ENCODE measurements around the gene CGNL1. TPM values are rescaled to one million over a fixed set of nuclear protein-coding genes. Genes with fewer than 3 reads are reported as not detected.

Gene CGNL1
- total RNA-seq, 2 experiments from 2014 or later, result not detected

DNA sequence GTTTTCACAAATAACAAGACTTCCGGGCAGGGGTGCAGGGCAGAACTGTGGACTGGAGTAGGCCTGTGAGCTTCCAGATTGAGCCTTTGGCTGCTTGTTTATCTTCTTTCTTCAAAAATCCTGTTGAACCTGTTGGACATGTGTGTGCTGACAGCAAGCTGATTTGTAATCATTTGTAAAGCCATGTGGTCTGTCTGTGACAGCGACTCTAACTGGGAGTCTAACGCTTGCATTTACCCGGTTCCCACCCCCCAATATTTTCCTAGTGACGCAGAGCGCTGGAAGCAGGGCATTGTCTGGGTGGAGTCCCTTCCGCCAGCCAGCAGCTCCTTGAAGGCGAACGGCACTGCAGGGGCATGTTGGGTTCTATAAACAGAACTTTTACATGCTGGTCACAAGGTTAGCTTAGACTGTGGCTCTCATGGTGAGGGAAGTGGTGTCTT, 129.7 kb downstream of the CGNL1 start:
- ChIA-PET CTCF (interaction anchor here (1.7 kb wide), 1 partner anchor 22 kb away, joined by 5 read pairs; no protein-coding TSS in a partner anchor), POLR2A (no interaction called here)
- no peak overlapping the region for H3K27ac Mint-ChIP-seq
- no peaks in the 10 kb centered on the region for H3K4me1 Mint-ChIP-seq (ENCODE audit: low read depth)
- no peak overlapping the region for H3K4me3 Mint-ChIP-seq
- H3K27me3 Mint-ChIP-seq (ENCODE audit: low read depth), result no peaks in the 10 kb centered on the region
- DNase-seq (peak; percentile 1), ATAC-seq (no peak)
- H3K36me3 Mint-ChIP-seq (ENCODE audit: low read depth), result no peaks in the 10 kb centered on the region
- H3K9me3 Mint-ChIP-seq (ENCODE audit: insufficient read depth), result no peaks in the 10 kb centered on the region

DNA sequence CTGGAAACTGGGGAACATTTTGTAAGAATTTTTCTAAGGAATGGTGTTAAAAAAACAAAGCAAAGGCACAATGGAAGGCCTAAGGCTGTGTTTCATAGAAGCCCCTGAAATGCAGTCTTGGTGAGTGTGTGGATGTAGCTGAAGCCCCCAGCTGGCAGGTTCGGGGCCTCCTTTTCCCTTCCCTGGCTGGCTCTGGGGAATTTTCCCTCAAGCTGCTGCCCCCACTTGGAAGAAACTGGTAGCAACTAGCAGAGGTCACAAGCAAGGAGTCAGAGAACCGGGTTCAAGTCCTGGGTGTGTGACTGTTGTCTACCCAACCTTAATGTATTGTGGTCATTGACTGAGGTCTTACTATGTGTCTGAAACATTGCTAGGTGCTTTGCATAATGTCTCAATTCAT, 130.1 kb downstream of the CGNL1 start:
- H3K27me3 Mint-ChIP-seq (ENCODE audit: low read depth), result no peaks in the 10 kb centered on the region
- no peak overlapping the region for H3K4me3 Mint-ChIP-seq

DNA sequence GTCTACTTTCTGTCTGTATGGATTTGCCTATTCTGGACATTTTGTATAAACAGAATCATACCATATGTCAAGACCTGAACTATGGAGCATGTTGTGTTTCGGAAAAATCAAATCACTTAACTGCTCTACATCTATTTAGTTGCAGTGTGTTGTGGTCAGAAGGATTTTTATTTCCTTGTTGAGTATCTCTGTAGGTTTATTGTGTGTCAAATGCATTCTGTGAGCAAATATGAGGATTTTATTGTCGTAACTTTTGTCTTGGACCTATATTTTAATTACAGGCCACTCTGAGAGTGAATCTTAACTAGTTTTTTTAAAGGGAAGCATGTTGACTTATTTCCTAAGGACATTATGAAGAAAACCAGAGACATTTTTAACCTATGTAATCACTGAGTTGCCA, 130.8 kb downstream of the CGNL1 start:
- Mint-ChIP-seq H3K36me3 (ENCODE audit: low read depth) (no peaks in the 10 kb centered on the region), H3K4me1 (ENCODE audit: low read depth) (no peaks in the 10 kb centered on the region), H3K9me3 (ENCODE audit: insufficient read depth) (no peaks in the 10 kb centered on the region), H3K27ac (no peak overlapping the region), H3K27me3 (ENCODE audit: low read depth) (no peaks in the 10 kb centered on the region), H3K4me3 (no peak overlapping the region)
- ATAC-seq, result no peak
- ChIA-PET POLR2A (no interaction called here), CTCF (no interaction called here)
- no peak for DNase-seq

More for the DNA sequence above, 130.1 kb downstream of the CGNL1 start:
- DNase-seq (no peak), ATAC-seq (no peak)
- no peak overlapping the region for H3K27ac Mint-ChIP-seq
- no peaks in the 10 kb centered on the region for H3K36me3 Mint-ChIP-seq (ENCODE audit: low read depth)
- H3K4me1 Mint-ChIP-seq (ENCODE audit: low read depth), result no peaks in the 10 kb centered on the region
- POLR2A ChIA-PET, result no interaction called here
- CTCF ChIA-PET, result interaction anchor here (1.7 kb wide), 1 partner anchor 21 kb away, joined by 5 read pairs; no protein-coding TSS in a partner anchor
- H3K9me3 Mint-ChIP-seq (ENCODE audit: insufficient read depth), result no peaks in the 10 kb centered on the region

DNA sequence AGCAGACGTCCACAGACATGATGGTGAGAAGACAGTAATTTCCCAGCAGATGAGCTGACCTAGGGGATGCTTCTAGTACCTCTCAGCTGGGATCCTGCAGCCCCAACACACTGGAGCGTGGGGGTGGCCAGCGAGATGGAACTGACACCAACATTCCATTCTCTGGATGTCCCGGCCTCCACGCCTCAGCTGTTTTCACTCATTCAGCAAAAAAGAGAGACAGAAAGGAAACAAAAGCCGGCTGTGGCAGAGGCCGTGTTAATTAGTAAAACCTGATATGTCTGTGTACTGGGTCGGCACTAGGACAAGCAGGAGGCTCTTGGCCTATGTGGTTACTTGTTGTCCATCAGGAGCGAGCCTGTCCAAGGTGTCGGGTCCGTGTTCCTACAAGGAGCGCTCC, 132.8 kb downstream of the CGNL1 start:
- H3K27ac Mint-ChIP-seq, result no peak overlapping the region
- CTCF ChIA-PET, result no interaction called here
- H3K27me3 Mint-ChIP-seq (ENCODE audit: low read depth), result peaks cover 5% of the 10 kb centered on the region
- no peak for ATAC-seq
- POLR2A ChIA-PET, result no interaction called here
- H3K9me3 Mint-ChIP-seq (ENCODE audit: insufficient read depth), result no peaks in the 10 kb centered on the region
- no peaks in the 10 kb centered on the region for H3K36me3 Mint-ChIP-seq (ENCODE audit: low read depth)
- H3K4me1 Mint-ChIP-seq (ENCODE audit: low read depth), result no peaks in the 10 kb centered on the region
- DNase-seq, result no peak
- H3K4me3 Mint-ChIP-seq, result no peak overlapping the region

DNA sequence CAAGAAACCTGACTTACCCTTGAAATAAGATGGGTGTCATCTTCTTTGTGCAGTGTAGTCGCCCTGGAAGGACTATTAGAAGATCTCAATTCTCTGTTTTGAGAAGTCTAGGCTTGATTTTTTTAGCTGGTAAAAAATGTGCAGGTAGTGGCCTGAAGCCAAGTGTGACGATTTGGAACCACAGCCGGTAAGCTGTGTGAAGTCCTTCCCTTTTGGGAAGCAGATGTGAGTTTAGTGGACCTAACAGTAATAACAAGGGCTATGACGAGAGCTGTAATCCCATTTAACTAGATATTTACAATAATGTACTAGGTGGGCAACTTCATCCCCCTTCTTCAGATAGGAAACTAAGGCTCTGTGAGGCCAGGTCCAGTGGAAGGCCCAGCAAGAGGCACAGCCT, 133.7 kb downstream of the CGNL1 start:
- ChIA-PET CTCF (no interaction called here), POLR2A (no interaction called here)
- H3K36me3 Mint-ChIP-seq (ENCODE audit: low read depth), result no peaks in the 10 kb centered on the region
- no peak for ATAC-seq
- no peaks in the 10 kb centered on the region for H3K9me3 Mint-ChIP-seq (ENCODE audit: insufficient read depth)
- H3K4me1 Mint-ChIP-seq (ENCODE audit: low read depth), result no peaks in the 10 kb centered on the region
- peaks cover 5% of the 10 kb centered on the region for H3K27me3 Mint-ChIP-seq (ENCODE audit: low read depth)
- H3K4me3 Mint-ChIP-seq, result no peak overlapping the region
- DNase-seq, result no peak
- no peak overlapping the region for H3K27ac Mint-ChIP-seq

DNA sequence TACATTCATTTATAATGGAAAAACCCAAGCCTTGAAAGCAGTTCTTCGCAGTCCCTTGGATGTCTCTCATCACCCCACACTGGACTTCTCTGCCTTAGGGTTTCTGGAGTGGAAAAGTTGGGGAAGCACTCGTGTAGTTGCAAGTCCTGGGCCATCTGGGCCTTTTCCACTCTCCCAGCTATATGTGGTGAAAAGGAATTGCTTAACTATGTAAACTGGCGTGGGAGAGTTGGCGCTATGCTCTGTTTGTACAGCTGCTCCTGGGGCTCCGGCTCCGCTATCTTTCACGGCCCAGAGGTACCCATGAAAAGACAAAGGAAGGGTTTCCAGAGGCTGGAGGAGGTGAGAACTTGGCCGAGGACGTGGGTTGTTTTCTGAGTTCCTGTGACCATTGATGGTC, 134.3 kb downstream of the CGNL1 start:
- H3K4me1 Mint-ChIP-seq (ENCODE audit: low read depth), result no peaks in the 10 kb centered on the region
- no peaks in the 10 kb centered on the region for H3K9me3 Mint-ChIP-seq (ENCODE audit: insufficient read depth)
- DNase-seq, result no peak
- POLR2A ChIA-PET, result no interaction called here
- peaks cover 5% of the 10 kb centered on the region for H3K27me3 Mint-ChIP-seq (ENCODE audit: low read depth)
- H3K4me3 Mint-ChIP-seq, result no peak overlapping the region
- no peak overlapping the region for H3K27ac Mint-ChIP-seq
- H3K36me3 Mint-ChIP-seq (ENCODE audit: low read depth), result no peaks in the 10 kb centered on the region
- no peak for ATAC-seq
- CTCF ChIA-PET, result no interaction called here

DNA sequence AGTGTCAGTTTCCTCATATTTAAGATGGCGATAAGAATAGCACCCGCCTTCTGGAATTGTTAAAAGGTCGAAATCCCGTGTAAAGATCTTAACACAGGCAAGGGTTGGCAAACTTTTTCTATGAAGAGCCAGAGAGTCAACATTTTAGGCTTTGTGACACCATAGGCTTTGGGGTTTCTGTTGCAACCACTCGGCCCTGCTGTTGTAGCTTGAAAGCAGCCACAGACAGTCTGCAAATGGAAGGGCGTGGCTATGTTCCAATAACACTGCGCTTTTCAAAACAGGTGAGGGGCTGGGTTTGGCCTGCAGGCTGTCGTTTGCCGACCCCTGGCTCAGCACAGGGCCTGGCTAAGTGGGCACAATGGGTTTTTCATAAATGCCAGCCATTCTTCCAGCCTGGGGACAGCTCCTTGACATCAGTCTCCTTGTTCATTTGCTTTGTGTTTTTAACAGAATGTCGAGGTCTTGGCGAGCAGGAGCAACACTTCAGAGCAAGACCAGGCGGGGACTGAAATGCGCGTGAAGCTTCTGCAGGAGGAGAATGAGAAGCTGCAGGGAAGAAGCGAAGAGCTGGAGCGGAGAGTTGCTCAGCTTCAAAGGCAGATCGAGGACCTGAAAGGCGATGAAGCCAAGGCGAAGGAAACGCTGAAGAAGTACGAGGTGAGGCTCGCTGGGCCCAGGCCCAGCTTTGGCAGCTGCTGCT, 140.2 kb downstream of the CGNL1 start:
- Mint-ChIP-seq H3K4me3 (no peak overlapping the region), H3K27ac (no peak overlapping the region), H3K9me3 (ENCODE audit: insufficient read depth) (no peaks in the 10 kb centered on the region), H3K4me1 (ENCODE audit: low read depth) (no peaks in the 10 kb centered on the region), H3K36me3 (ENCODE audit: low read depth) (no peaks in the 10 kb centered on the region), H3K27me3 (ENCODE audit: low read depth) (peaks cover 5% of the 10 kb centered on the region)
- POLR2A ChIA-PET, result no interaction called here
- DNase-seq, result no peak
- no peak for ATAC-seq
- CTCF ChIA-PET, result no interaction called here

DNA sequence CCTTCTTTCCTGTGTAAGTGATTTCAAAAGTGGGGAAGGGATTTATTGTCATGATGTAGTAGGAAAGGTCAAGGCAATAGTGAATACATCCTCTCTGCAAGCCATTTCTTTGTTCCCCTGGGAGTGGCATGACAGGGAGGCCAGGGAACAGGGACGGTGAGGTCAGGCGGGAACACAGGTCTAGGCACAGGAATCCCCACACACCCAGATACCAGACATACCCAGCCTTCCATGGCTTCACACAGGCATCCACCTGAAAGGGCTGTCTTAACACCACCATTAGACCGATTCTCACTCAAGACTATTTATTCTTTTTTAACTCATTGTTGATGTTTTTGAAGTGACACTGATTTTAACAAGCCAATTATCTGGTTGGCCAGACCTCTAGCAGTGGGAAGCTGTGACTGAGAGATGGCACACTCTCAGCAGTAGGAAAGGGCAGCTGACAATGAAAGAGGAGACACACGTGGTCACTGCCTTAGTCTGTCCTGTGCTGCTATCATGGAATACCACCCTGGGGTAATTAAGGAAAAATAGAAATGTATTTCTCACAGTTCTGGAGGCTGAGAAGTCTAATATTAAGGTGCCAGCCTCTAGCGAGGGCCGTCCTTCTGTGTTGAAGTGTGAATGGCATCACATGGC, 140.8 kb downstream of the CGNL1 start:
- no peak for ATAC-seq
- POLR2A ChIA-PET, result no interaction called here
- H3K27ac Mint-ChIP-seq, result no peak overlapping the region
- no peaks in the 10 kb centered on the region for H3K4me1 Mint-ChIP-seq (ENCODE audit: low read depth)
- H3K27me3 Mint-ChIP-seq (ENCODE audit: low read depth), result peaks cover 5% of the 10 kb centered on the region
- no peak overlapping the region for H3K4me3 Mint-ChIP-seq
- H3K9me3 Mint-ChIP-seq (ENCODE audit: insufficient read depth), result no peaks in the 10 kb centered on the region
- no peaks in the 10 kb centered on the region for H3K36me3 Mint-ChIP-seq (ENCODE audit: low read depth)
- CTCF ChIA-PET, result no interaction called here
- DNase-seq, result no peak

DNA sequence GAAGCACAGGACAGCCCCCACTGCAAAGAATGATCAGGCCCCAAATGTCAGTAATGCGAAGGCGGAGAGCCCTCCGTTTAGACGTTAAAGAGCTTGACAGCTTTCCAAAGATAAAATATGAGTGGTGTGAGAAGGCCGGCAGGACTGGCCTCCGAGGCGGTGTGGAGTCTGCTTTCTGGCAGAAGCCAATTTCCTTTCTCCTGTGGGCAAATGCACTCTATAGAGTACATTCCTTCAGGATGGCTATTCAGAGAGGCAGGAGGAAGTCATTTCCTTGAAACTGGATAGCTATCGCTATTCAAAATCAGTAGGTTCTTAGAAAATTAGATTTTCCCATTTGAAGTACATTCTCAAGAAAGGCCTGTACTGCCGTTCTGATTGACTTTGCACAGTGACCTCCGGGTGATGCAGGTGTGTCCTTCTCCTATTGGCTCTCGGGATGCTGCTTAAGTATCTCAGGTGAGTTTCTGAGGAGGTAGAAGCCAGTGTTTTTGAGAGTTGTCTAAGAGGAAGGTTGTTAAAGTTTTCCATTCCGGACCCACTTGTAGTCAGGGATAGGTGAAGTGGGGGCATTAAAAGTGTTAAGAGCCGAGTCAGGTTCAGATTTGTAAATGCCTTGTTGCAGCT, 142.6 kb downstream of the CGNL1 start:
- no peak for ATAC-seq
- no peaks in the 10 kb centered on the region for H3K9me3 Mint-ChIP-seq (ENCODE audit: insufficient read depth)
- H3K4me1 Mint-ChIP-seq (ENCODE audit: low read depth), result no peaks in the 10 kb centered on the region
- no peaks in the 10 kb centered on the region for H3K27me3 Mint-ChIP-seq (ENCODE audit: low read depth)
- H3K4me3 Mint-ChIP-seq, result no peak overlapping the region
- ChIA-PET CTCF (interaction anchor here (0.9 to 1.3 kb wide), 3 partner anchors 23 to 179 kb away, joined by 3 to 4 read pairs (median 4); no protein-coding TSS in a partner anchor), POLR2A (no interaction called here)
- H3K27ac Mint-ChIP-seq, result no peak overlapping the region
- DNase-seq, result no peak
- no peaks in the 10 kb centered on the region for H3K36me3 Mint-ChIP-seq (ENCODE audit: low read depth)

DNA sequence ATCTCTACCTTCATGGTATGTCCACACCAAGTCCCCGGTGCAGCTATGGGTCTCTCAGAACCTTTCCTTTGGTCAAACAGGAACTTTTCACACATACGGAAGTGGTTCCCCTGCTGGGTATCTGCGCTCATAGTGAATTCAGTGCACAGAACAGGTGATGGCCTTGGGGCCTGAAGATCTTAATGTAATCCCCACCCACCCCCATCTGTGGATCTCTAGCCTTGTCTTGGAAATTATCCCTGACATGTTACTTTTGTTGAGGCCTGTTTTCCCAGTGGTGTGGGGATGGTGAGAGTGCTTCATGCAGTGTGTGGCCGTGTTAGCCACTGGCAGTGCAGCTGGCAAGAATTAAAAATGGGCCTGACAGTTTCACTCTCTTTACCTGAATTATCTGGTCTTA, 143.5 kb downstream of the CGNL1 start:
- no peaks in the 10 kb centered on the region for H3K36me3 Mint-ChIP-seq (ENCODE audit: low read depth)
- no peak overlapping the region for H3K4me3 Mint-ChIP-seq
- ATAC-seq (no peak), DNase-seq (no peak)
- H3K27me3 Mint-ChIP-seq (ENCODE audit: low read depth), result no peaks in the 10 kb centered on the region
- H3K27ac Mint-ChIP-seq, result no peak overlapping the region
- ChIA-PET CTCF (interaction anchor here (1.2 to 1.3 kb wide), 2 partner anchors 40 to 180 kb away, joined by 4 read pairs; no protein-coding TSS in a partner anchor), POLR2A (interaction anchor here (0.6 kb wide), 1 partner anchor 204 kb away, joined by 4 read pairs; no protein-coding TSS in a partner anchor)
- no peaks in the 10 kb centered on the region for H3K4me1 Mint-ChIP-seq (ENCODE audit: low read depth)
- no peaks in the 10 kb centered on the region for H3K9me3 Mint-ChIP-seq (ENCODE audit: insufficient read depth)

DNA sequence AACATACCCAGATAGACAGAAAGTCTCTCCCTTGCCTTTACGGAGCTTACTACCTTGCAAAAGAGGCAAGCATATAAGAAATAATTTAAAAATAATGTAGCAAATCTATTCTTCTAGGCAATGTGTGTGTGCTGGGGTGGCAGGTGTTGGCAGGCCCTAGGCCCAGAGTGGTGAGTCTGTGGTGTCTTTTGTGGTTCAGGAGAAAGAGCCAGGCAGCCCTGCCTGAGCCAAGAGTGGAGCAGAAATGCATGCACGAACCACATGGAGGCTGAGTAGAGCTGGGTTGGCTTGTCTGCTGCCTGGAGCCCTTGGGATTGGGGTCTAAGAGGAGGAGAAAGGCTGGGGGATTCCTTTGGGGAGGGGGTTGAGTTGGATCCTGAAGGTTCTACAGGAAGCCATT, 145.2 kb downstream of the CGNL1 start:
- ChIA-PET CTCF (interaction anchor here (1.0 kb wide), 1 partner anchor 39 kb away, joined by 4 read pairs; no protein-coding TSS in a partner anchor), POLR2A (no interaction called here)
- H3K9me3 Mint-ChIP-seq (ENCODE audit: insufficient read depth), result no peaks in the 10 kb centered on the region
- H3K4me3 Mint-ChIP-seq, result no peak overlapping the region
- H3K27me3 Mint-ChIP-seq (ENCODE audit: low read depth), result peaks cover 6% of the 10 kb centered on the region
- DNase-seq (no peak), ATAC-seq (no peak)
- H3K27ac Mint-ChIP-seq, result no peak overlapping the region
- no peaks in the 10 kb centered on the region for H3K4me1 Mint-ChIP-seq (ENCODE audit: low read depth)
- H3K36me3 Mint-ChIP-seq (ENCODE audit: low read depth), result no peaks in the 10 kb centered on the region

DNA sequence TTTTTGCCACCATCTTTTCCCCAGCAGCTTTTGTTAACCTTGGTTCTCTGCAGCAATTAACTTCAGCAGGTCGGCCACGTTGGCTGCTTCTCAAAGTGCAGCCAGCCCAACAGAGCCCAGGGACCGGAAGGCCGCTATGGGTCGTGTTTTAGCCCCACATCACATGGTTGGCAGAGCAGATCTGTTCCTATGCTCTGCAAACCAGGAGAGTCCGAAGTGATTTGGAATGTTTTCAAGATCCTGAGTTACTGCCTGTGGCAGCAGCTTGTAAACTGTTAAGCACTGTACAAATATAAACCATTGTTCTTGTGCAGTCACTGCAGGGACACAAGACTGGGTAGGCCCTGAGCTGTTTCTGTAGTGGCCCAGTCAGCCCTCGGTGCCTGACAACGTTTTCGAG, 145.8 kb downstream of the CGNL1 start:
- peaks cover 9% of the 10 kb centered on the region for H3K27me3 Mint-ChIP-seq (ENCODE audit: low read depth)
- H3K9me3 Mint-ChIP-seq (ENCODE audit: insufficient read depth), result no peaks in the 10 kb centered on the region
- no peaks in the 10 kb centered on the region for H3K36me3 Mint-ChIP-seq (ENCODE audit: low read depth)
- no peak for DNase-seq
- no peak for ATAC-seq
- no peak overlapping the region for H3K4me3 Mint-ChIP-seq
- H3K4me1 Mint-ChIP-seq (ENCODE audit: low read depth), result no peaks in the 10 kb centered on the region
- ChIA-PET CTCF (no interaction called here), POLR2A (no interaction called here)
- no peak overlapping the region for H3K27ac Mint-ChIP-seq

Measured in activated CD8-positive, alpha-beta T cell treated with anti-CD3 and anti-CD28 coated beads, Interleukin-2, amount 10 ng/mL, durations not matched to agents 7 days and 5 days (primary cell).